Chondrocyte (in vitro differentiated cells): ENCODE measurements around the gene UBFD1. TPM values are rescaled to one million over a fixed set of nuclear protein-coding genes. Genes with fewer than 3 reads are reported as not detected.
"Not testable (repeated sequence)": the region's sequence is repeated elsewhere in the genome, so short reads cannot be mapped to it uniquely, and the experiment has no call there.

Experiments used
- DNase-seq: peaks from one replicate; pipeline ENCODE4 v3.0.0; 2021; ENCODE audit warnings: mixed read lengths, low spot score
- H3K27ac Mint-ChIP-seq: one replicate; pipeline ENCODE4 v1.8.0; 2021; ENCODE audit warnings: mild to moderate bottlenecking, moderate library complexity, mixed read lengths; ENCODE audit not compliant: unreplicated experiment
- H3K27me3 Mint-ChIP-seq: 2 replicates; pipeline ENCODE4 v1.8.0; 2021; ENCODE audit warnings: low read depth, mixed read lengths
- H3K36me3 Mint-ChIP-seq: 2 replicates; pipeline ENCODE4 v1.8.0; 2021; ENCODE audit warnings: low read depth, mixed read lengths
- H3K4me1 Mint-ChIP-seq: 2 replicates; pipeline ENCODE4 v1.8.0; 2021; ENCODE audit warnings: low read depth, mild to moderate bottlenecking, mixed read lengths
- H3K4me3 Mint-ChIP-seq: one replicate; pipeline ENCODE4 v1.8.0; 2021; ENCODE audit warnings: mild to moderate bottlenecking, moderate library complexity, mixed read lengths; ENCODE audit not compliant: unreplicated experiment
- H3K9me3 Mint-ChIP-seq: 2 replicates; pipeline ENCODE4 v1.8.0; 2021; ENCODE audit warnings: low read depth, mixed read lengths
- total RNA-seq: library from RNA; stranded (reverse); gene quantifications from 3 replicates; pipeline ENCODE4 v1.2.1, GENCODE V29; 2021
- TF ChIP-seq, protein P1 (sequence below): fragments of 200-600 bp; sonication (generic); IDR thresholded peaks from 2 replicates; pipeline ENCODE4 v1.5.0; 2021; ENCODE audit warnings: antibody characterized with exemption, mild to moderate bottlenecking, moderate library complexity

Gene UBFD1
- total RNA-seq, 1 donor from 2014 or later: 105 TPM

DNA sequence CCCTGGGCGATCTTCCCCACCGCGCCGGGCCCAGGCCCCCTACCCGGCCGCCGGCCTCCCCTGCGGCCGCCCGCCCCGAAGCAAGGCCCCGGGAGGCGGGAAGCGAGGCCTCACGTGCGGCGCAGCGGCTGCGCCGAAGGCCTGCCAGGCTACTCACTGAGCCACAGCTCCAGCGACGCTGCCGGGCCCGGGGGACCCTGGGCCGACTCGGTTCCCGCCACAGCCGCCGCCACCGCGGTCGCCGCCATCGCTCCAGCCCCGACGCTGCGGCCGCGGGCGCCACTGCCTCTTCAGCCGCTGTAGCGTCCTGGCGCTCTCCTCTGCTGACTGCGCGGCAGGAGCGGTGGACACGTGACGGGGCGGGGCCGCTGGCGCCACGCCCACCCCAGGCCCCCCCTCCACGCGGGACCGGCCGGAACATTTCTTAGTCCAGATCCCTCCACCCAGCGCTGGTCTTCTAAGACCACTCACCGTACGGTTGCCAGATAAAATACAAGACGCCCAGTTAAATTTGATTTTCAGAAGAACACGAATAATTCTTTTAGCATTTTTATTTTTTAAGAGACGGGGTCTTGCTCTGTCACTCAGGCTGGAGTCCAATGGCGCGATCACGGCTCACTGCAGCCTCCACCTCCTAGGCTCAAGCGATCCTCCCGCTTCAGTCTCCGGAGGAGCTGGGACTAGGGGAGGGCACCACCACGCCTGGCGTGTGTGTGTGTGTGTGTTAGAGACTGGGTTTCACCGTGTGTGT lies 47.2 kb upstream of the UBFD1 start, which contains the start of gene GGA2:
Gene GGA2 (minus strand): TSS at position 331 of the 751 bp plus-strand sequence. CDS start 83 bp downstream, at position 248.
- no peaks in the 10 kb centered on the region for H3K27me3 Mint-ChIP-seq

DNA sequence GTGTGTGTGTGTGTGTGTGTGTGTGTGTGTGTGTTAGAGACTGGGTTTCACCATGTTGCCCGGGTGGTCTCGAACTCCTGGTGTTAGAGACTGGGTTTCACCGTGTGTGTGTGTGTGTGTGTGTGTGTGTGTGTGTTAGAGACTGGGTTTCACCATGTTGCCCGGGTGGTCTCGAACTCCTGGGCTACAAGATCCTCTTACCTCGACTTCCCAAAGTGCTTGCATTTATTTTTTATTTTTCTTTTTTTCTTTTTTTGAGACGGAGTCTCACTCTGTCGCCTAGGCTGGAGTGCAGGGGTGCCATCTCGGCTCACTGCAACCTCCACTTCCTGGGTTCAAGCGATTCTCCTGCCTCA lies 46.6 kb upstream of the UBFD1 start:
- DNase-seq, H3K36me3 Mint-ChIP-seq, H3K27me3 Mint-ChIP-seq, H3K9me3 Mint-ChIP-seq: not testable (repeated sequence)
- Mint-ChIP-seq H3K4me1 (peaks cover 31% of the 10 kb centered on the region), H3K27ac (peak overlapping the region; percentile 64), H3K4me3 (peak overlapping the region; percentile 78)

More for the DNA sequence above, 47.2 kb upstream of the UBFD1 start, which contains the start of gene GGA2:
- Mint-ChIP-seq H3K9me3 (no peaks in the 10 kb centered on the region), H3K4me3 (peak within 1 kb of the TSS; percentile 78), H3K4me1 (peaks cover 37% of the 10 kb centered on the region), H3K27ac (peak within 1 kb of the TSS; percentile 66), H3K36me3 (peaks cover 3% of the 10 kb centered on the region)
- TF ChIP-seq, protein P1, sequence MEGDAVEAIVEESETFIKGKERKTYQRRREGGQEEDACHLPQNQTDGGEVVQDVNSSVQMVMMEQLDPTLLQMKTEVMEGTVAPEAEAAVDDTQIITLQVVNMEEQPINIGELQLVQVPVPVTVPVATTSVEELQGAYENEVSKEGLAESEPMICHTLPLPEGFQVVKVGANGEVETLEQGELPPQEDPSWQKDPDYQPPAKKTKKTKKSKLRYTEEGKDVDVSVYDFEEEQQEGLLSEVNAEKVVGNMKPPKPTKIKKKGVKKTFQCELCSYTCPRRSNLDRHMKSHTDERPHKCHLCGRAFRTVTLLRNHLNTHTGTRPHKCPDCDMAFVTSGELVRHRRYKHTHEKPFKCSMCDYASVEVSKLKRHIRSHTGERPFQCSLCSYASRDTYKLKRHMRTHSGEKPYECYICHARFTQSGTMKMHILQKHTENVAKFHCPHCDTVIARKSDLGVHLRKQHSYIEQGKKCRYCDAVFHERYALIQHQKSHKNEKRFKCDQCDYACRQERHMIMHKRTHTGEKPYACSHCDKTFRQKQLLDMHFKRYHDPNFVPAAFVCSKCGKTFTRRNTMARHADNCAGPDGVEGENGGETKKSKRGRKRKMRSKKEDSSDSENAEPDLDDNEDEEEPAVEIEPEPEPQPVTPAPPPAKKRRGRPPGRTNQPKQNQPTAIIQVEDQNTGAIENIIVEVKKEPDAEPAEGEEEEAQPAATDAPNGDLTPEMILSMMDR: no peak
- peak; percentile 73 for DNase-seq

DNA sequence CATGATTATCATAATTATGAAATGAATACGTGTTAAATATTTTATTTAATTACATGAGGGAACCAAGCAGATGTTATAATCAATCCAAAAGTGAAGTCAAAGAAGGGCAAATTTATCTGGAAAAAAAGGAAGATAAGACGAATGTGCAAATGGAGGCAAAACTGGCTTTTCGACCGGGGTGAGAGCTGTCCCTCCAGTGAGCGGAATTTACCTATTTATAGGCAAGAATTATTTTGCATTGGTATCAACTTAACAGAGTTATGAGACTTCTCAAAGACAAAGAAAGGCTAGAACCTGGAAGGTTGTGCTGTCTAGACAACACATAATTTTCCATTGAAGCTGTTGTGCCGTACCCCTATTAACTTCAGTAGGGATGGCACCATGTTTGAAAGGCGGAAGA lies 45.8 kb upstream of the UBFD1 start:
- TF ChIP-seq, protein P1: no peak
- H3K36me3 Mint-ChIP-seq: peaks cover 7% of the 10 kb centered on the region
- no peaks in the 10 kb centered on the region for H3K9me3 Mint-ChIP-seq
- no peaks in the 10 kb centered on the region for H3K27me3 Mint-ChIP-seq
- H3K27ac Mint-ChIP-seq: no peak overlapping the region
- H3K4me1 Mint-ChIP-seq: peaks cover 24% of the 10 kb centered on the region
- no peak overlapping the region for H3K4me3 Mint-ChIP-seq
- no peak for DNase-seq

DNA sequence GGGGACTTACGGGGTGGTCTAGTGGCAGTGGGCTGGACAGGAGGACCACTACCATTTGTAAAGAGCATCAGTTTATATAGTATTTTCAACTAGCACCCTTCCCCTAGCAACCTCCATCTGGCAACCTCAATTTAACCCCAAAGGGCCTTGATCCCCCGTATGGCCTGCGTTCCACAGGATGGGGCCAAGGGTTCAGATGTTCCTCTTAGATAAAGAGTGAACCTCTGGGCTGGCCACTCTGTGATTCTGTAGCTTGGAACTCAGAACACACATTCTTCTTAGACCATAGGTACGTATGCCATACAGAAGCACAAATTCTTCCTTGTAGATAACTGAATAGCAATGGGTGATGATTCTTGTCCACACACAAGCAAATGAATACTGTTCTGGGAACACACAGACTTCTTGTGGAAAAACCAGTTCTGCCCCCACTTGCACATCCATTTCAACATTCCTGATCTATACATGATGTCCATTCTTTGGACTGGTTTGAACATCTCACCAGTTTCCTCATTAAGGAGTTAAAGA lies 45.3 kb upstream of the UBFD1 start:
- H3K27ac Mint-ChIP-seq: no peak overlapping the region
- no peak for DNase-seq
- H3K4me1 Mint-ChIP-seq: peaks cover 20% of the 10 kb centered on the region
- TF ChIP-seq, protein P1: no peak
- peaks cover 7% of the 10 kb centered on the region for H3K36me3 Mint-ChIP-seq
- no peaks in the 10 kb centered on the region for H3K9me3 Mint-ChIP-seq
- H3K27me3 Mint-ChIP-seq: no peaks in the 10 kb centered on the region
- no peak overlapping the region for H3K4me3 Mint-ChIP-seq

DNA sequence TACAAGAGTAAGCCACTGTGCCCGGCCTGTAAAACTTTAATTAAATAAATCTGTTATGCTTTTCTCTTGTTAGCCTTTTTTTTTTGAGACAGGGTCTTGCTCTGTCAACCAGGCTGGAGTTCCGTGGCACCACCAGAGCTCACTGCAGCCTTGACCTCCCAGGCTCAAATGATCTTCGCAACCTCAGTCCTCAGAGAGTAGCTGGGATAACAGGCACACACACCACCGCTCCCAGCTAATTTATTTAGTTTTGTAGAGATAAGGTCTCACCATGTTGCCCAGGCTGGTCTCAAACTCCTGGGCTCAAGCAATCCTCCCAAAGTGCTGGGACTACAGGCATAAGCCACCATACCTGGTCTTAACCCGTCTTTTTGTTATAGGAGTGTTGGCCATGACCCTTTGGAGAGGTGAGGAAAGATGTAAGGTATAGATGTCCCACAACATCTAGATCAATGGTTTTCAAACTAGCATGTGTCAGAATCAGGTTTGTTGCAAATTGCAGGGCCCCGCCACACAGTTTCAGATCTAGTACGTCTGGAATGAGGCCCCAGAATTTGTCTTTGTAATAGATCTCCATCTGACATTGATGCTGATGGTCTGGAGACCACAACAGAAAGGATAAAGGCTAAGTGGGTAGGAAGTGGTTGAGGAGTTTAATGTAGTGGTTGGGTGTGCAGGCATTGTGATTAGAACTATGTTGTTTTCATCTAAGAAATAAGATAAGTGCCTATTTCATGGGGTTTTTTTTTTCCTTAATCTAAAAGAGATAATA lies 43.0 kb upstream of the UBFD1 start:
- DNase-seq: no peak
- peaks cover 10% of the 10 kb centered on the region for H3K36me3 Mint-ChIP-seq
- H3K4me3 Mint-ChIP-seq: no peak overlapping the region
- H3K27me3 Mint-ChIP-seq: no peaks in the 10 kb centered on the region
- H3K4me1 Mint-ChIP-seq: peaks cover 9% of the 10 kb centered on the region
- TF ChIP-seq, protein P1: no peak
- no peaks in the 10 kb centered on the region for H3K9me3 Mint-ChIP-seq
- H3K27ac Mint-ChIP-seq: no peak overlapping the region
